HEK293 (cell line): ENCODE measurements around the gene RNF133.

Source experiments
- CTCF ChIA-PET: fragments of 350-600 bp; formaldehyde crosslinking; extraction: SDS; loops from one replicate; lab custom pipeline; 2021; ENCODE audit warnings: antibody characterized with exemption; lab: Yijun Ruan, JAX
- POLR2A ChIA-PET: fragments of 300-600 bp; formaldehyde crosslinking; extraction: SDS; loops from one replicate; lab custom pipeline; 2020; ENCODE audit warnings: antibody characterized with exemption, inconsistent platforms; lab: Yijun Ruan, JAX
- H3K27ac ChIP-seq: fragments of 200-500 bp; sonication (Bioruptor generic); 2 replicates; pipeline ENCODE4 v1.5.1; 2014; ENCODE audit warnings: low read depth, low read length, control low read depth, inconsistent platforms; ENCODE audit errors: extremely low read depth
- H3K36me3 ChIP-seq, 2 experiments: fragments of 200-500 bp in 1 of 2; sonication (Bioruptor generic) in 1 of 2; 1 replicate in 1 of 2; 2 replicates in 1 of 2; pipeline ENCODE4 v1.5.1; 2014 to 2017; ENCODE audit warnings: inconsistent platforms in 2 of 2, low read length in 2 of 2; ENCODE audit not compliant: control insufficient read depth in 2 of 2, insufficient read depth in 1 of 2
- H3K4me1 ChIP-seq: fragments of 200-500 bp; sonication (Bioruptor generic); 2 replicates; pipeline ENCODE4 v1.5.1; 2014; ENCODE audit warnings: mild to moderate bottlenecking, low read length, inconsistent platforms; ENCODE audit not compliant: control insufficient read depth, insufficient read depth
- H3K4me3 ChIP-seq: 2 replicates; pipeline ENCODE4 v1.5.1; 2011; ENCODE audit warnings: low read depth, mild to moderate bottlenecking, control low read depth, low read length, moderate library complexity
- H3K9me3 ChIP-seq: fragments of 200-500 bp; sonication (Bioruptor generic); 2 replicates; pipeline ENCODE4 v1.5.1; 2014; ENCODE audit warnings: low read depth, low read length, inconsistent platforms; ENCODE audit not compliant: control insufficient read depth, insufficient read depth
- HOXD13 ChIP-seq: sonication (generic); formaldehyde crosslinking; IDR thresholded peaks from 2 replicates; pipeline ENCODE4 v1.8.0; 2022; ENCODE audit warnings: missing genetic modification reagents, borderline replicate concordance
- KLF1 ChIP-seq: fragments of 450-650 bp; formaldehyde crosslinking; IDR thresholded peaks from 2 replicates; pipeline ENCODE4 v1.5.1; 2016; ENCODE audit warnings: missing biosample characterization, missing genetic modification characterization
- KLF9 ChIP-seq: fragments of 450-650 bp; formaldehyde crosslinking; IDR thresholded peaks from 2 replicates; pipeline ENCODE4 v1.5.1; 2016; ENCODE audit warnings: missing biosample characterization, missing genetic modification characterization, low read depth
- OVOL3 ChIP-seq: fragments of 450-650 bp; formaldehyde crosslinking; IDR thresholded peaks from 2 replicates; pipeline ENCODE4 v1.5.1; 2016; ENCODE audit warnings: missing biosample characterization, missing genetic modification characterization
- ZBTB8A ChIP-seq: fragments of 450-650 bp; formaldehyde crosslinking; IDR thresholded peaks from 2 replicates; pipeline ENCODE4 v1.5.1; 2016; ENCODE audit warnings: missing biosample characterization, missing genetic modification characterization
- ZNF121 ChIP-seq: fragments of 450-650 bp; formaldehyde crosslinking; IDR thresholded peaks from 2 replicates; pipeline ENCODE4 v1.5.1; 2016; ENCODE audit warnings: missing biosample characterization, missing genetic modification characterization
- ZNF174 ChIP-seq: fragments of 450-650 bp; formaldehyde crosslinking; IDR thresholded peaks from 2 replicates; pipeline ENCODE4 v1.5.0; 2017; ENCODE audit warnings: missing biosample characterization, mild to moderate bottlenecking, missing genetic modification characterization
- ZNF175 ChIP-seq: fragments of 450-650 bp; formaldehyde crosslinking; IDR thresholded peaks from 2 replicates; pipeline ENCODE4 v1.5.1; 2016; ENCODE audit warnings: missing biosample characterization, missing genetic modification characterization
- ZNF2 ChIP-seq: fragments of 450-650 bp; formaldehyde crosslinking; IDR thresholded peaks from 2 replicates; pipeline ENCODE4 v1.5.1; 2016; ENCODE audit warnings: missing biosample characterization, missing genetic modification characterization
- ZNF214 ChIP-seq: fragments of 450-650 bp; formaldehyde crosslinking; IDR thresholded peaks from 2 replicates; pipeline ENCODE4 v1.5.1; 2017; ENCODE audit warnings: missing biosample characterization, mild to moderate bottlenecking, missing genetic modification characterization, borderline replicate concordance
- ZNF391 ChIP-seq: fragments of 450-650 bp; formaldehyde crosslinking; IDR thresholded peaks from 2 replicates; pipeline ENCODE4 v1.5.1; 2016; ENCODE audit warnings: low read depth, missing biosample characterization, missing genetic modification characterization, borderline replicate concordance
- ZNF488 ChIP-seq: fragments of 450-650 bp; formaldehyde crosslinking; IDR thresholded peaks from 2 replicates; pipeline ENCODE4 v1.5.1; 2016; ENCODE audit warnings: missing biosample characterization, missing genetic modification characterization
- ZNF544 ChIP-seq: fragments of 450-650 bp; formaldehyde crosslinking; IDR thresholded peaks from 2 replicates; pipeline ENCODE4 v1.5.0; 2017; ENCODE audit warnings: missing biosample characterization, missing genetic modification characterization
- ZNF561 ChIP-seq: fragments of 450-650 bp; IDR thresholded peaks from 2 replicates; pipeline ENCODE4 v1.5.1; 2018; ENCODE audit warnings: missing biosample characterization, missing genetic modification characterization, borderline replicate concordance
- ZNF610 ChIP-seq: fragments of 450-650 bp; formaldehyde crosslinking; IDR thresholded peaks from 2 replicates; pipeline ENCODE4 v1.5.1; 2016; ENCODE audit warnings: missing biosample characterization, missing genetic modification characterization, borderline replicate concordance
- ZNF658 ChIP-seq: fragments of 450-650 bp; formaldehyde crosslinking; IDR thresholded peaks from 2 replicates; pipeline ENCODE4; 2016; ENCODE audit warnings: missing biosample characterization, missing genetic modification characterization
- ZNF664 ChIP-seq: fragments of 450-650 bp; formaldehyde crosslinking; IDR thresholded peaks from 2 replicates; pipeline ENCODE4 v1.5.1; 2016; ENCODE audit warnings: missing biosample characterization, missing genetic modification characterization
- ZNF677 ChIP-seq: fragments of 450-650 bp; IDR thresholded peaks from 2 replicates; pipeline ENCODE4 v1.5.0; 2018; ENCODE audit warnings: missing biosample characterization, mild to moderate bottlenecking, missing genetic modification characterization, moderate library complexity
- ZNF776 ChIP-seq: fragments of 450-650 bp; formaldehyde crosslinking; IDR thresholded peaks from 2 replicates; pipeline ENCODE4 v1.5.0; 2017; ENCODE audit warnings: missing biosample characterization, missing genetic modification characterization, borderline replicate concordance
- TF ChIP-seq, protein P1 (sequence below): fragments of 450-650 bp; formaldehyde crosslinking; IDR thresholded peaks from 2 replicates; pipeline ENCODE4 v1.5.1; 2016; ENCODE audit warnings: missing biosample characterization, missing genetic modification characterization
- TF ChIP-seq, protein P2 (sequence below): fragments of 450-650 bp; formaldehyde crosslinking; IDR thresholded peaks from 2 replicates; pipeline ENCODE4 v1.5.1; 2017; ENCODE audit warnings: missing biosample characterization, missing genetic modification characterization

The RNF133 gene

DNA sequence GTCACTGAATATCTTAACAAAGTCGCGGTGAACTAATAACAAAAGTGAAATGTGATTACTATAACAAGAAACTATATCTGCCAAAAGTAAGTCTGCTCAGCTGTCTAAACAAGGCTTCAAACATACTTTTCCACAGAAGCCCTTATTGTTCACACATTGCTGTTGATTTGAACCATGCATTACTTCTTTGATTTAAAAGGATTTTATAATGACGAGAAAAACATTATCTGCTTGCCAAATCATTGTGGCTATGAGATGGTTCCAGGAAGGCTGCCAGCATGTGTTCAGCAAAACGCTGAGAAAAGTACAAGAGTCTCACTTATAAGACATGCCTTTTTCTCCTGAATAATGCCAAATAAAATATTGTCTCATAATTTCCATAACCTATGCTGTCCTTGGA is 24.4 kb downstream of the RNF133 start:
- POLR2A ChIA-PET, result no interaction called here
- TF ChIP-seq KLF1 (tag by site-specific recombination), result no peak
- TF ChIP-seq ZNF2 (tag by site-specific recombination), result no peak
- TF ChIP-seq ZNF776, result no peak
- no peak for TF ChIP-seq OVOL3 (tag by site-specific recombination)
- TF ChIP-seq HOXD13, result no peak
- no peak for TF ChIP-seq ZNF544 (tag by site-specific recombination)
- no peak for TF ChIP-seq ZNF175 (tag by site-specific recombination)
- TF ChIP-seq ZNF214 (tag by site-specific recombination), result no peak
- TF ChIP-seq, protein P1, sequence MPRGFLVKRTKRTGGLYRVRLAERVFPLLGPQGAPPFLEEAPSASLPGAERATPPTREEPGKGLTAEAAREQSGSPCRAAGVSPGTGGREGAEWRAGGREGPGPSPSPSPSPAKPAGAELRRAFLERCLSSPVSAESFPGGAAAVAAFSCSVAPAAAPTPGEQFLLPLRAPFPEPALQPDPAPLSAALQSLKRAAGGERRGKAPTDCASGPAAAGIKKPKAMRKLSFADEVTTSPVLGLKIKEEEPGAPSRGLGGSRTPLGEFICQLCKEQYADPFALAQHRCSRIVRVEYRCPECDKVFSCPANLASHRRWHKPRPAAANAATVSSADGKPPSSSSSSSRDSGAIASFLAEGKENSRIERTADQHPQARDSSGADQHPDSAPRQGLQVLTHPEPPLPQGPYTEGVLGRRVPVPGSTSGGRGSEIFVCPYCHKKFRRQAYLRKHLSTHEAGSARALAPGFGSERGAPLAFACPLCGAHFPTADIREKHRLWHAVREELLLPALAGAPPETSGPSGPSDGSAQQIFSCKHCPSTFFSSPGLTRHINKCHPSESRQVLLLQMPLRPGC (tag by site-specific recombination), result no peak
- TF ChIP-seq ZNF610 (tag by site-specific recombination), result no peak
- TF ChIP-seq, all 188 proteins: peak for 0
- Histone ChIP-seq H3K4me1 (no peaks in the 10 kb centered on the region), H3K27ac (no peak overlapping the region), H3K9me3 (no peaks in the 10 kb centered on the region), H3K4me3 (no peak overlapping the region), H3K36me3 (no peaks in the 10 kb centered on the region)
- CTCF ChIA-PET, result no interaction called here

GRCh38 chr7:122673951-122674350 is 25.0 kb downstream of the RNF133 start:
- Histone ChIP-seq H3K9me3 (no peaks in the 10 kb centered on the region), H3K4me3 (no peak overlapping the region), H3K4me1 (no peaks in the 10 kb centered on the region), H3K27ac (no peak overlapping the region)
- CTCF ChIA-PET, result no interaction called here
- POLR2A ChIA-PET, result no interaction called here
- no peak for TF ChIP-seq ZNF677 (tag by site-specific recombination)
- no peak for TF ChIP-seq ZNF664 (tag by site-specific recombination)
- TF ChIP-seq ZNF174, result no peak
- TF ChIP-seq ZNF121 (tag by site-specific recombination), result no peak
- TF ChIP-seq ZNF658, result no peak
- no peak for TF ChIP-seq ZNF488 (tag by site-specific recombination)
- TF ChIP-seq, protein P2, sequence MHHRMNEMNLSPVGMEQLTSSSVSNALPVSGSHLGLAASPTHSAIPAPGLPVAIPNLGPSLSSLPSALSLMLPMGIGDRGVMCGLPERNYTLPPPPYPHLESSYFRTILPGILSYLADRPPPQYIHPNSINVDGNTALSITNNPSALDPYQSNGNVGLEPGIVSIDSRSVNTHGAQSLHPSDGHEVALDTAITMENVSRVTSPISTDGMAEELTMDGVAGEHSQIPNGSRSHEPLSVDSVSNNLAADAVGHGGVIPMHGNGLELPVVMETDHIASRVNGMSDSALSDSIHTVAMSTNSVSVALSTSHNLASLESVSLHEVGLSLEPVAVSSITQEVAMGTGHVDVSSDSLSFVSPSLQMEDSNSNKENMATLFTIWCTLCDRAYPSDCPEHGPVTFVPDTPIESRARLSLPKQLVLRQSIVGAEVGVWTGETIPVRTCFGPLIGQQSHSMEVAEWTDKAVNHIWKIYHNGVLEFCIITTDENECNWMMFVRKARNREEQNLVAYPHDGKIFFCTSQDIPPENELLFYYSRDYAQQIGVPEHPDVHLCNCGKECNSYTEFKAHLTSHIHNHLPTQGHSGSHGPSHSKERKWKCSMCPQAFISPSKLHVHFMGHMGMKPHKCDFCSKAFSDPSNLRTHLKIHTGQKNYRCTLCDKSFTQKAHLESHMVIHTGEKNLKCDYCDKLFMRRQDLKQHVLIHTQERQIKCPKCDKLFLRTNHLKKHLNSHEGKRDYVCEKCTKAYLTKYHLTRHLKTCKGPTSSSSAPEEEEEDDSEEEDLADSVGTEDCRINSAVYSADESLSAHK (tag by site-specific recombination), result no peak
- TF ChIP-seq OVOL3 (tag by site-specific recombination), result no peak
- TF ChIP-seq ZNF391 (tag by site-specific recombination), result no peak
- TF ChIP-seq KLF9 (tag by site-specific recombination), result no peak
- no peak for TF ChIP-seq ZNF561
- TF ChIP-seq ZBTB8A (tag by site-specific recombination), result no peak
- TF ChIP-seq, all 188 proteins: peak for 0
- H3K36me3 ChIP-seq, result no peaks in the 10 kb centered on the region
